DMS114 treated with DMSO at 0.1 percent for 48 hours (cell line): ENCODE data around the gene ABI1.

Experiments
- DNase-seq: peaks from one replicate; lab custom pipeline; 2025; ENCODE audit not compliant: unreplicated experiment; lab: John Stamatoyannopoulos, UW

Gene ABI1

DNA sequence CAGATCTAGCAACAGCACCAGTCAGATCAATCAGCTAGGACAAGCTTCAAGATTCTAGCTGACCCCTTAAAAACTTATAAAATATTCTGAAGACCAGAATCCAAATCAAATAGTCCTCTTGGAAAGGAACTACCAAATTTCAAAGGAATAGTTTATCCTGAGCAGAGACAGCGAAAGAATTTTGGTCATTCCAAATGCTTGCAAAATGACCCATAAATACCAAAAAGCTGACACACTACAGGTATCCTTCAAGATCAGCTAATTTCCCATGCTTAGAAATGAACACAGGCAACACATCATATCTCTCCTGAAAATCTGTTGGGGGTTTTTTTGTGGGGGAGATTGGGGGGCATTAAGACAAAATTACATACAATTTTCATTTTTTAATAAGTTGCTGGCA is 84.5 kb downstream of the ABI1 start:
- DNase-seq = no peak

DNA sequence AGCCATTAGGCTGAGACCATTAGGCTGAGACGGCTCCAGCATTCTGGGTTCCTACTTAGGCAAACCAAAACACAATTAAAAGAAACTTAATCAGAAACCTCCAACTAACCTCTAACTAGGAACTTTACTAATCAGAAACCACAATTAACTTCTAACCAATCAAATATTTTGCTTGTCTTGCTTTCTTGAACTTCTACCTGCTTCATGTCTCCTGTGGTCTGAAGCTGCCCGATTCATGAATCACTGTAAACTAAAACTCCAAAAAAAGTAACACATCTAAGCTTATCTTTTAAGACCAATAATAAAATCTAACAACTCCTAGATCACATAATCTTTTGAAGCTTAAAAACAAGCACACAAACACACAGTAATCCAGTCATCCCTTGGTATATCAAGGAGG is 87.1 kb downstream of the ABI1 start:
- DNase-seq = no peak

GRCh38 chr10:26770069-26770468 is 90.7 kb downstream of the ABI1 start:
- no peak for DNase-seq

DNA sequence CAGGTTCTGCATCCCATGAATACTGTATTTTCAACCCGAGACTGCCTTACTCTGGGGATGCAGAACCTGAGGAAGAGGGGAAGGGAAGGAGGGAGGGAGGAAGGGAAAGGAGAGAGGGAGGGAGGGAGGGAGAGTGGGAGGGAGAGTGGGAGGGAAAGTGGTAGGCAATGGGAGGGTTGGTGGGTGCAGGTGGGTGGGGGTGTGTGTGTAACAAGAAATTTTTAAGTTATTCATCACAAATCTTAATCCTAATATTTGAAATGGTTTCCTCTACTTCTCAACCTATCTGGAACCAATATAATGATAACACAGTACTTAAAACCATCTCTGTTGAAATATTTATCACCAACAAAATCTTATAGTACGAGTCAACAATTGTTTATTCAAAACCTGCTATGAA is 95.2 kb downstream of the ABI1 start:
- DNase-seq = no peak

GRCh38 chr10:26759008-26759407 is 101.8 kb downstream of the ABI1 start:
- no peak for DNase-seq

DNA sequence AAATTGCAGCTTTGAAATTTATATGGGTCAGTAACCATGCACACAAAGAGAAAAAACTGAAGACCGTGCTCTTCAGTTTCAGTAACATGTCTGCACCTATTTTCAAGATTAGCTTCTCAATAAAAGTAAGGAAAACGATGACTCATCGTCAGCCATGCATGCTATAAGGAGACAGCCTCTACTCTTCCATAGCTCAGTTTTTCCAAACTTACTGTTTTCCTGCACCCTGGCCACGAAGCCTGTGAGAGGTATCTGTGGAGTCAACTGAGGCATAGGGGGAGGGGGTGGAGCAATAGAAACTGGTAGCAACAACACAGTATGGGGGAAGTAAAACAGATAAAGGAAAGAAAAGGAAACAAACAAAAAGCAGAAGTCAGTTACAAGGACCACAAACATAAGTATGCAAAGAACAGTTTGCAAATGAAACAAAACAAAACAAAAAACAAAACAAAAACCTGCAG is 105.3 kb downstream of the ABI1 start:
- no peak for DNase-seq

DNA sequence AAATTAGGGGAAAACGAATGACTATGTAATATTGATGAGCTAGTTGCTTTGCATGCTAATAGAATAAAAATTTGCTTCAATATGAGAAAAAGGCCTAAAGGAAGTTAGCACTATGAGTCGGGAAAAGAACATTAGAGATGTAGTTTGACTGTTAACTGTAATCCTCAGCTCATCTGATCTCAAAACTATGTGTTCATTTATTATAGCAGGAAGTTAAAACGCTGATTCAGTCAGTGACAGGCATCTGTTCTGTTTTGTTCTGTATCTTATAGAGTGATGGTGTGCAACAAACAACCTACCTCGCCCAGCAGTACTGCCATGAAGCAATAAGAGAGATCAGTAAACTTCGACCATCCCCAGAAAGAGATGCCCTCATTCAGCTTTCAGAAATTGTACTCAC is 114.7 kb downstream of the ABI1 start:
- no peak for DNase-seq

GRCh38 chr10:26743841-26744240 is 116.9 kb downstream of the ABI1 start:
- no peak for DNase-seq

- no peak for DNase-seq
Measured at GRCh38 chr10:26743091-26743490, 117.7 kb downstream of the ABI1 start.

- DNase-seq = no peak
Measured at GRCh38 chr10:26741368-26741767, 119.4 kb downstream of the ABI1 start.

GRCh38 chr10:26739071-26739631 is 121.6 kb downstream of the ABI1 start:
- DNase-seq = no peak

GRCh38 chr10:26738301-26738911 is 122.4 kb downstream of the ABI1 start:
- no peak for DNase-seq

DNA sequence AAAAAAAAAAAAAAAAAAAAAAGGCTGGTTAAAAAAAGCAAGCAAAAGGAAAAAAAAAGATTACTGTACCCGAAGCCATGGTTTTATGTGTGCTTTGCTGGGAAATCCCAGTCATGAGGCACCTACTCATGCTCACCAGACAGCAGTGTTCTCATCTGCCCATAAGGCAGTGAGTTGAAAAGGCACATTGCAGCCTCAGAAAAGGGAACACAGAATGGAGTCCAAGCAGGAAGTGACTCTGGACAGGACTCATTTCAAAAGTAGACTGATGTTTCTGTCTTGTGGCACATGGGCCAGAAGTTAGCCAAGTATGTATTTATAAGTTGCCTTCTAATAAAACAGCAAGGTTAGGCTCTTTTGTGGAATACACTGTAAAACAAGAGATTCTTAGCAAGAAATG is 123.0 kb downstream of the ABI1 start:
- DNase-seq = no peak

GRCh38 chr10:26735435-26735834 is 125.3 kb downstream of the ABI1 start:
- no peak for DNase-seq

DNA sequence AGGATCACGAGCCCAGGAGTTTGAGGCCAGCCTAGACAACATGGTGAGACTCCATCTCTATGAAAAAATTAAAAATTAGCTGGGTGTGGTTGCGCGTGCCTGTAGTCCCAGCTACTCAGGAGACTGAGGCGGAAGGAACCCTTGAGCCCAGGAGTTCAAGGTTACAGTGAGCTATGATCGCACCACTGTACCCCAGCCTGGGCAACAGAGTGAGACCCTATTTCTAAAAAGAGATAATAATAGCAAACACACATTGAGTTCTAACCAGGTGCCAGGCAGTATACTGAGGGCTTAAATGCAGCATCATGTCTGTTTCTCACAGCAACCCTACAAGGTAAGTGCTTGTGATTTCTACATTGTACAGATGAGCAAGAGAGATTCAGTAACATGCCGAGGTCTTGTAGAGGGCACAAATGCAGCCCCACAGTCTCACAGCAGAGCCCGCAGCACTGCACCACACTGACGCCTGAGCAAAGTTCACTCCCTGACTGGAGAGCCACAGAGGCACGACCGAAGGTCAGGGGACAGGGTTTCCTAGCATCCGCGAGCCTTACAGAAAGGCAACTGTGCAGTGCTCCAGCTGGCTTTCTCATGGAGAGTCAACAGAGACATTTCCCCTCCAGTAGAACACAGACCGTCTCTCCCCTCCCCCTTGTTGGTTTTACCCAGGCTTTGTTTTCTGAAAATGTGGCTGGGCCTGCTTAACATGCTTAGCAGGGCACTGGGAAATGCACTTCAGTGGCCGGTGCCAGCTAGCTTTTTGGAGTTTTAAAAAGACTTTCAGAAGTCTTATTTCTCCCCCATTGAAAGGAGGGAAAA is 126.8 kb downstream of the ABI1 start:
- no peak for DNase-seq

DNA sequence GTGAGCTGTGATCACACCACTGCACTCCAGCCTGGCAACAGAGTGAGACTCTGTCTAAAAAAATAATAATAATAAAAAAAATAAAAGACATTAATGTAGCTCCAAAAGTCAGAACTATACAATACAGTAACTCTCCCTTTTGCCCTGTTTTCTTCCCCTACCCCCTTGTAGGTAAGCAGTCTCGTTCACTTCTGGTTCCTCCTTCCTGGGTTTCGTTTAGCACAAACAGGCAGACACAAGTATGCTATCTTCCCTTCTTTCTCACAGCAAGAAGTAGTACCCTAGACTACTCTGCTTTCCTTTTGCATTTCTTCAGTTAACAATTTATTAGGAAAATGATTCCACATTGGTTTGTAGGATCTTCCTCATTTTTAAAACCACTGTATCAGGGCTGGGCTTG is 130.2 kb downstream of the ABI1 start:
- no peak for DNase-seq

DNA sequence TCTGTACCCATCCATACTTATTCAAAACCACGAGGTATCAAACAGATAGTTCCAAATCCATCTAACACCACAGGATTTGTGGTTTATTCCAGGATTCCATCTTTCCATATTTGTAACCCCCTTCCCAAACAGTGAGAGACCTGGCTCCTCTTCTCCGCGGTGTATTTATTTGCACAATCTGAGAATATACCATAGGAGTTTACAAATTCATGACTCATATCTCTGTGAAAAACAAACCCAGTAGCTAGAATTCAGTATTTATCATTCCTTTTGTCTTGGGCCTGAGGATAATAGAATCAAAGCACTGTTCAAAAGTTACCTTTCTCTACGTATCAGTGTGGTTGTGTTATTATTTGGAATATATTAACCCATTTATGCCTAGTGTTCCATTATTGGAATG is 131.4 kb downstream of the ABI1 start:
- DNase-seq = no peak

GRCh38 chr10:26728957-26729356 is 131.8 kb downstream of the ABI1 start:
- DNase-seq = no peak

GRCh38 chr10:26727005-26727404 is 133.8 kb downstream of the ABI1 start:
- DNase-seq = no peak

DNA sequence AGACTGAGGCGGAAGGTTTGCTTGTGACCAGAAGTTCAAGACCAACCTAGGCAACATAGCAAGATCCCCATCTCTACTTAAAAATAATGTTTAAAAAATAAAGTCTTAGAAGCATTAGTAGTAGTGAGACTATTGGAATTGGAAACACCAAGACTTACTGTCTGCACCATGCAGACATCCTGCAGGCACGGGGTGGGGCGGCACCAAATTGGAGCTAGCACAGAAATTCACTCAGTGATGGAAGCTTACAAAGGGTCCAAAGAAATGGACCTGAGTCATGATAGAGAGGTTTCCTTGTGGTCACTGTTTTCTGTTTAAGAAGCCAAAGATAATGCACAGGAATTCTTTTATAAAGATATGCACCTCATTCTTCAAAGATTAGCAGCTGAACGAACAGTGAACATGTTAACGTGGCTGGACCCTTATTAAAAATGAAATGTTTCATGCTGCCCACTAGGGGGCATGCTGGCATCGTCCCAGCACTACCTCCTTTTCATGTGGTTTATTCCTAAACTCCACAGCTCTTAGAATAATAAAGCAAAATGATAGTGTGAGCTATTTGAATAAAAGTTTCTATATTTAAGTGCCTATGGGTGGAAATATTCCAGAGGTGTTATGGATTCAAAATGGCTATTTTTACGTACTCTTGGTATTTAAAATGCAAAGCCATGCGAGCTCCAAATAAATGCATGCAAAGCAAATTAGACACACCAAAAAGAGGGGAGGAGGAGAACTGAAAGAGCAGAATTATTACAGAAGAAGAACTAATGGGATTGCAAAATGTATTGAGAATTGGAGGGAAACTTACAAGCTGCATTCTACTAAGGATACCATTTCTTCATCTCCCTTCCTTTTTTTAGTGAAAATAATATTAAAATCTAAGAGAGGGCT is 134.7 kb downstream of the ABI1 start:
- DNase-seq = peak; percentile 60

DNA sequence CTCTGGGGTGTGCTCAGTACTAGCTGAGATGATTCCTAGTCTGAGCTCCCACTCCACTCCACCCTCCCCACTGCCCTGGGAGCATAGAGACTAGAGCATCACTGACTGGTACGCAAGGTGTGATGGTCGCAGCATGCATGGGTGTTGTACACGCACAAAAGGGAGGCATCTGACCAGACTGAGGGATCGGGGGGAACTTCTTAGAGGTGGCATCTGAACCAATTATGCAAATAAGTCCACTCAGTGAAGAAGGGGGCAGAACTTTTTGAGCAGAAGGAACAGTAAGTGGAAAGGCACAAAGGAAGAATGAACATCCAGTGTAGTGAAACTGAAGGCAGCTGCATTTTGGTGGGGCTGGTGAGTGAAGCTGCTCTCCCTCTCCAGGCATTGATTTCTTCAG is 137.7 kb downstream of the ABI1 start:
- DNase-seq = no peak
